HepG2 (cell line): ENCODE data around the gene EI24. TPM values are rescaled to one million over a fixed set of nuclear protein-coding genes. Genes with fewer than 3 reads are reported as not detected.

Experiments
- ATAC-seq: fragments of 200-7000 bp; cut with Tn5 transposase; 3 replicates; pipeline ENCODE4 v1.9.1; 2020; ENCODE audit warnings: mild to moderate bottlenecking, moderate library complexity
- BruUV-seq: library from RNA; stranded (reverse); fragments of 400-500 nt; replicated peaks from 2 replicates; lab custom pipeline; 2021; lab: Mats Ljungman, UMichigan
- CTCF ChIA-PET: fragments of 300-600 bp; formaldehyde crosslinking; extraction: SDS; loops from one replicate; lab custom pipeline; 2021; ENCODE audit warnings: low total read pairs, inconsistent platforms, low intra/inter-chr PET ratio; lab: Yijun Ruan, JAX
- POLR2A ChIA-PET: fragments of 350-600 bp; sonication (Branson Sonifier 250); formaldehyde crosslinking; loops from one replicate; lab custom pipeline; 2020; ENCODE audit warnings: antibody characterized with exemption, inconsistent platforms; lab: Yijun Ruan, JAX
- DNase-seq: peaks from one replicate; pipeline ENCODE4 v3.0.0-alpha.2; 2015; ENCODE audit warnings: low spot score
- FAIRE-seq: peaks from 3 replicates; lab custom pipeline; 2011; peaks lifted over from hg19 to GRCh38; lab: Jason Lieb, UNC
- H2AFZ ChIP-seq: one replicate; pipeline ENCODE4 v1.6.1; 2011; ENCODE audit warnings: low read length, inconsistent platforms
- H3K27ac ChIP-seq: fragments of 300-600 bp; 3 replicates; pipeline ENCODE4 v1.8.0; 2011; ENCODE audit warnings: mixed run types, mild to moderate bottlenecking, mixed read lengths, low read length, inconsistent platforms; ENCODE audit not compliant: insufficient read depth; ENCODE audit errors: extremely low read length
- H3K27me3 ChIP-seq, 2 experiments: fragments of 200-600 bp in 1 of 2; 2 replicates in 1 of 2; 3 replicates in 1 of 2; pipeline versions ENCODE4 v1.6.0 to v1.8.0; 2011; ENCODE audit warnings: low read length in 2 of 2, mild to moderate bottlenecking in 2 of 2, moderate library complexity in 2 of 2, inconsistent platforms in 1 of 2; ENCODE audit not compliant: insufficient read depth in 2 of 2, control insufficient read depth in 1 of 2
- H3K36me3 ChIP-seq, 2 experiments: fragments of 200-600 bp in 1 of 2; replicated peaks in 1 of 2; 2 replicates in 1 of 2; 3 replicates in 1 of 2; pipeline versions ENCODE4 v1.5.1 to v1.8.0; 2011; ENCODE audit warnings: low read length in 2 of 2, inconsistent platforms in 1 of 2; ENCODE audit not compliant: insufficient read depth in 2 of 2, control insufficient read depth in 1 of 2
- H3K4me1 ChIP-seq: 2 replicates; pipeline ENCODE4 v1.5.1; 2012; ENCODE audit warnings: low read length, inconsistent platforms; ENCODE audit not compliant: insufficient read depth
- H3K4me2 ChIP-seq: 2 replicates; pipeline ENCODE4 v1.6.0; 2011; ENCODE audit warnings: low read depth, low read length, inconsistent platforms
- H3K4me3 ChIP-seq, 3 experiments: fragments of 200-600 bp in 1 of 3; sonication (generic), shearing (Covaris generic) in 1 of 3; replicated peaks in 1 of 3; 2 replicates each; pipeline ENCODE4 v1.5.1; 2011 to 2016; ENCODE audit warnings: low read length in 3 of 3, inconsistent platforms in 2 of 3, low read depth in 2 of 3, mild to moderate bottlenecking in 2 of 3, control low read depth in 1 of 3, mixed read lengths in 1 of 3; ENCODE audit not compliant: insufficient read depth in 1 of 3
- H3K79me2 ChIP-seq: one replicate; pipeline ENCODE4 v1.6.1; 2011; ENCODE audit warnings: low read length, inconsistent platforms; ENCODE audit not compliant: insufficient read depth
- H3K9ac ChIP-seq: 2 replicates; pipeline ENCODE4 v1.6.0; 2011; ENCODE audit warnings: mild to moderate bottlenecking, low read depth, low read length, inconsistent platforms; ENCODE audit not compliant: insufficient read depth
- H3K9me3 ChIP-seq: 2 replicates; pipeline ENCODE4 v1.5.1; 2012; ENCODE audit warnings: mild to moderate bottlenecking, low read length
- H4K20me1 ChIP-seq: 2 replicates; pipeline ENCODE4 v1.6.0; 2011; ENCODE audit warnings: inconsistent platforms, mild to moderate bottlenecking, low read length, moderate library complexity; ENCODE audit not compliant: insufficient read depth
- BRD4 ChIP-seq: sonication (generic); formaldehyde crosslinking; IDR thresholded peaks from 2 replicates; pipeline ENCODE4 v1.4.0; 2020; ENCODE audit warnings: missing genetic modification reagents
- CENPT ChIP-seq: sonication (generic); formaldehyde crosslinking; IDR thresholded peaks from 2 replicates; pipeline ENCODE4 v1.8.0; 2022; ENCODE audit warnings: low read depth, mild to moderate bottlenecking, moderate library complexity, missing genetic modification reagents
- FOXK2 ChIP-seq: fragments of 450-650 bp; IDR thresholded peaks from 2 replicates; pipeline ENCODE4 v1.6.1; 2016
- HMG20B ChIP-seq: conservative IDR thresholded peaks from 2 replicates; pipeline ENCODE4 v1.6.1; 2016; ENCODE audit warnings: missing genetic modification reagents, missing compliant biosample characterization
- HMGA1 ChIP-seq: sonication (generic); formaldehyde crosslinking; conservative IDR thresholded peaks from 2 replicates; pipeline ENCODE4 v1.4.0; 2020; ENCODE audit warnings: missing genetic modification reagents
- KMT2B ChIP-seq: IDR thresholded peaks from 2 replicates; pipeline ENCODE4 v1.6.1; 2016; ENCODE audit warnings: missing genetic modification reagents, missing compliant biosample characterization
- MIXL1 ChIP-seq: IDR thresholded peaks from 2 replicates; pipeline ENCODE4 v1.6.1; 2016
- MXI1 ChIP-seq: IDR thresholded peaks from 3 replicates; pipeline ENCODE4 v1.6.1; 2012; ENCODE audit warnings: low read depth, low read length, inconsistent platforms, borderline replicate concordance
- NFKB2 ChIP-seq: sonication (generic); formaldehyde crosslinking; IDR thresholded peaks from 2 replicates; pipeline ENCODE4 v1.4.0; 2020; ENCODE audit warnings: missing genetic modification reagents, borderline replicate concordance
- NFKBIZ ChIP-seq: IDR thresholded peaks from 2 replicates; pipeline ENCODE4 v1.6.1; 2018; ENCODE audit warnings: missing genetic modification reagents, missing compliant biosample characterization
- PAWR ChIP-seq: sonication (generic); formaldehyde crosslinking; IDR thresholded peaks from 2 replicates; pipeline ENCODE4 v1.4.0; 2020; ENCODE audit warnings: missing genetic modification reagents, mild to moderate bottlenecking, borderline replicate concordance
- RELA ChIP-seq: sonication (generic); formaldehyde crosslinking; IDR thresholded peaks from 2 replicates; pipeline ENCODE4 v1.4.0; 2020; ENCODE audit warnings: missing genetic modification reagents
- SETDB1 ChIP-seq: sonication (generic); formaldehyde crosslinking; IDR thresholded peaks from 2 replicates; pipeline ENCODE4 v1.5.1; 2020; ENCODE audit warnings: missing genetic modification reagents, mild to moderate bottlenecking, borderline replicate concordance
- SIN3B ChIP-seq: fragments of 150-350 bp; IDR thresholded peaks from 2 replicates; pipeline ENCODE4 v1.6.1; 2014; ENCODE audit warnings: low read length
- SMAD1 ChIP-seq: sonication (generic); formaldehyde crosslinking; IDR thresholded peaks from 2 replicates; pipeline ENCODE4 v1.4.0; 2020; ENCODE audit warnings: missing genetic modification reagents, low read depth, mild to moderate bottlenecking, borderline replicate concordance
- TGIF2 ChIP-seq: IDR thresholded peaks from 2 replicates; pipeline ENCODE4 v1.6.1; 2016; ENCODE audit warnings: control low read depth, missing compliant biosample characterization
- ZBTB38 ChIP-seq: sonication (generic); formaldehyde crosslinking; IDR thresholded peaks from 2 replicates; pipeline ENCODE4 v1.5.1; 2020; ENCODE audit warnings: mild to moderate bottlenecking, missing genetic modification reagents
- ZFYVE20 ChIP-seq: sonication (generic); formaldehyde crosslinking; IDR thresholded peaks from 2 replicates; pipeline ENCODE4 v1.8.0; 2023; ENCODE audit warnings: low read depth, mild to moderate bottlenecking, moderate library complexity, missing genetic modification reagents, borderline replicate concordance
- ZKSCAN5 ChIP-seq: sonication (generic); formaldehyde crosslinking; IDR thresholded peaks from 2 replicates; pipeline ENCODE4 v1.5.1; 2020; ENCODE audit warnings: mild to moderate bottlenecking, missing genetic modification reagents
- ZKSCAN8 ChIP-seq: IDR thresholded peaks from 2 replicates; pipeline ENCODE4 v1.6.1; 2016; ENCODE audit warnings: borderline replicate concordance, missing genetic modification reagents, missing compliant biosample characterization
- ZNF205 ChIP-seq: IDR thresholded peaks from 2 replicates; pipeline ENCODE4 v1.6.1; 2018; ENCODE audit warnings: missing biosample characterization, missing genetic modification reagents
- ZNF530 ChIP-seq: sonication (generic); formaldehyde crosslinking; IDR thresholded peaks from 2 replicates; pipeline ENCODE4 v1.5.0; 2020; ENCODE audit warnings: low read depth, mild to moderate bottlenecking, missing genetic modification reagents
- ZNF724P ChIP-seq: sonication (generic); formaldehyde crosslinking; IDR thresholded peaks from 2 replicates; pipeline ENCODE4 v1.8.0; 2022; ENCODE audit warnings: missing genetic modification reagents, borderline replicate concordance
- ZNF816 ChIP-seq: sonication (generic); formaldehyde crosslinking; IDR thresholded peaks from 2 replicates; pipeline ENCODE4 v1.8.0; 2022; ENCODE audit warnings: missing genetic modification reagents, mild to moderate bottlenecking, borderline replicate concordance
- WGBS: methylation state at CpG from one replicate; pipeline ENCODE4 v1.1.6; 2017; ENCODE audit warnings: low lambda C conversion rate; 5-methylcytosine and 5-hydroxymethylcytosine counted together
- in situ Hi-C: cut with HindIII; loops from 2 replicates; pipeline ENCODE4 v1.10.0; 2017; ENCODE audit warnings: low pct_unique_long_range_greater_than_20kb; ENCODE audit not compliant: extremely low pct_ligation_motif_present
- intact Hi-C: fragments of 100-400 bp; cut with micrococcal nuclease; formaldehyde crosslinking; loops from one replicate; pipeline ENCODE4 v1.10.0; 2022; ENCODE audit not compliant: unreplicated experiment
- polyA plus RNA-seq, 8 experiments: library from polyadenylated mRNA; depleted of rRNA in 3 of 8; stranded (reverse) in 7 of 8; unstranded in 1 of 8; fragments of >200 nt; fragmentation: Illumina TruSeq in 4 of 8; extraction: Trizol in 4 of 8; gene quantifications; 2 replicates each; pipeline versions ENCODE4 v1.2.1 to v1.2.3, GENCODE V29; 2011 to 2016; ENCODE audit warnings: low read depth in 4 of 8, missing spikeins in 1 of 8, mixed read lengths in 1 of 8; ENCODE audit not compliant: insufficient read depth in 1 of 8
- total RNA-seq, 5 experiments: library from RNA; depleted of rRNA; stranded (reverse); fragments of >200 nt; fragmentation: Illumina TruSeq; extraction: Trizol; gene quantifications; 2 replicates each; pipeline ENCODE4 v1.2.3, GENCODE V29; 2016; ENCODE audit warnings: low read depth in 1 of 5
- TF ChIP-seq, protein P1 (sequence below): sonication (generic); formaldehyde crosslinking; IDR thresholded peaks from 2 replicates; pipeline ENCODE4 v1.5.0; 2020; ENCODE audit warnings: mild to moderate bottlenecking, missing genetic modification reagents, borderline replicate concordance

The EI24 gene
- total and polyA plus RNA-seq, 2 of the 13 experiments (the other 11 are each of a cell fraction or from before 2014, with no cell fraction given) = 84.7 to 126 TPM

DNA sequence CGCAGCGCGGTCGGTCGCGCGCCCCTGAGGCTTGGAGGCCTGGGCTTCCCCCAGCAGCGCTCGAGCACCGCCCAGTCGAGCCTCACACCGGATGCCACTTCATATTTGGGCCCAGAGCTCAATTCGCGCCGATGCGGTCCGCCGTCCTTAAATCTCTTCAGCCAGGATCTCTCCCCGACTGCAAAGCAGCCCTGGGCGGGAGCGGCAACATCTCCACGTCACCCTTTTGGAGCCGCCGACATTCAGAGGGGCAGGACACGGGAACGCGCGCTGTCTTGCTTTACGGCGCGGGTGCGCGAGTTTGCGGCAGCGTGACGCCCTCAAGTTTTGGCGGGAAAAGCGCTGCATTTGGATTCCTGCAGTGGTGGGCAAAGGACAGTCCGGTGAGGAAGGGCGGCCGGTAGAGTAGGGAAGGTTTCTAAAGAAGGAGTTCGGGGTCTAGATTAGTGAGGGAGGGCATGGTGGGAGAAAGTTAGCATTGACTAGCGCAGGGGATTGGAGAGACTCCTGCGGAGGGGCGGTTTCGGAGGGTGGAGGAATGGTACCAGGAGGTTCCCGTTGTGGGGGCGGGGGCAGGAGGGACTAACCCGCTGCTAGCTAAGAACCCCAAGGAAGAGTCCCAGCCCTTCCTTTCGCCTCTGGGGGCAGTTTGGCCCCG, 56.5 kb downstream of the EI24 start:
- H3K36me3 ChIP-seq = peaks cover 4 to 18% of the 10 kb centered on the region in 2 experiments; a peak in 4 of 5 replicates
- no peaks in the 10 kb centered on the region for H3K9me3 ChIP-seq
- FAIRE-seq (peak; percentile 34), DNase-seq (peak; percentile 82), ATAC-seq (peak; percentile 94)
- ChIA-PET CTCF (no interaction called here), POLR2A (interaction anchor here (1.5 to 3.1 kb wide), 2 partner anchors 12 to 33 kb away, joined by 4 to 24 read pairs; partner anchors contain the start of gene STT3A)
- intact Hi-C loops (loop anchor here (1.0 to 2.0 kb wide), 3 partner anchors 33 to 246 kb away; partner anchors contain the start of genes EI24 and STT3A), in situ Hi-C loops (loop anchor here (5.0 to 25.0 kb wide), 2 partner anchors 247 to 587 kb away; partner anchors contain the start of genes FAM118B and RPUSD4)
- H3K27ac ChIP-seq = peak overlapping the region; percentile 87
- peak overlapping the region; percentile 79 to 90 (median 79) for H3K4me3 ChIP-seq
- under 1% methylated on average over 41 of the region's 51 CpGs for WGBS
- peaks cover 27% of the 10 kb centered on the region for H3K79me2 ChIP-seq
- H3K4me2 ChIP-seq = peak overlapping the region; percentile 93
- peak overlapping the region; percentile 94 for H2AFZ ChIP-seq
- no peaks in the 10 kb centered on the region; a peak in 1 of 5 replicates for H3K27me3 ChIP-seq
- no peaks in the 10 kb centered on the region for H4K20me1 ChIP-seq
- peak overlapping the region; percentile 85 for H3K9ac ChIP-seq
- peaks cover 29% of the 10 kb centered on the region for H3K4me1 ChIP-seq
- BruUV-seq = no TSS peak
- no peak for TF ChIP-seq HMG20B
- TF ChIP-seq ZNF816 = peak; percentile 90; the same call in 1 of the 2 replicates
- TF ChIP-seq KMT2B = peak; percentile 99
- TF ChIP-seq SETDB1 (CRISPR knock-in tag) = no peak
- TF ChIP-seq ZFYVE20 (CRISPR knock-in tag) = no peak
- TF ChIP-seq SIN3B = peak; percentile 84
- peak; percentile 44; the same call in 1 of the 2 replicates for TF ChIP-seq MIXL1 (CRISPR knock-in tag)
- no peak for TF ChIP-seq ZNF530 (CRISPR knock-in tag)
- peak; percentile 96 for TF ChIP-seq BRD4 (CRISPR knock-in tag)
- no peak for TF ChIP-seq CENPT (CRISPR knock-in tag)
- no peak for TF ChIP-seq PAWR (CRISPR knock-in tag)
- TF ChIP-seq, protein P1, sequence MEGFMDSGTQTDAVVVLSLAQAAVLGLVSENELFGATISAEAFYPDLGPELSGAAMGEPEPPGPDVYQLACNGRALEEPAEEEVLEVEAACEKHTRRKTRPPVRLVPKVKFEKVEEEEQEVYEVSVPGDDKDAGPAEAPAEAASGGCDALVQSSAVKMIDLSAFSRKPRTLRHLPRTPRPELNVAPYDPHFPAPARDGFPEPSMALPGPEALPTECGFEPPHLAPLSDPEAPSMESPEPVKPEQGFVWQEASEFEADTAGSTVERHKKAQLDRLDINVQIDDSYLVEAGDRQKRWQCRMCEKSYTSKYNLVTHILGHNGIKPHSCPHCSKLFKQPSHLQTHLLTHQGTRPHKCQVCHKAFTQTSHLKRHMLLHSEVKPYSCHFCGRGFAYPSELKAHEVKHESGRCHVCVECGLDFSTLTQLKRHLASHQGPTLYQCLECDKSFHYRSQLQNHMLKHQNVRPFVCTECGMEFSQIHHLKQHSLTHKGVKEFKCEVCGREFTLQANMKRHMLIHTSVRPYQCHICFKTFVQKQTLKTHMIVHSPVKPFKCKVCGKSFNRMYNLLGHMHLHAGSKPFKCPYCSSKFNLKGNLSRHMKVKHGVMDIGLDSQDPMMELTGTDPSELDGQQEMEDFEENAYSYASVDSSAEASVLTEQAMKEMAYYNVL (CRISPR knock-in tag) = peak; percentile 79; the same call in 1 of the 2 replicates
- TF ChIP-seq HMGA1 (CRISPR knock-in tag) = no peak
- TF ChIP-seq FOXK2 = no peak
- TF ChIP-seq TGIF2 (CRISPR knock-in tag) = peak; percentile 52
- TF ChIP-seq ZKSCAN5 (CRISPR knock-in tag) = no peak
- TF ChIP-seq NFKBIZ = no peak
- TF ChIP-seq ZKSCAN8 (CRISPR knock-in tag) = no peak; the same call in 1 of the 2 replicates
- peak; percentile 94 for TF ChIP-seq NFKB2 (CRISPR knock-in tag)
- TF ChIP-seq RELA (CRISPR knock-in tag) = no peak
- TF ChIP-seq SMAD1 (CRISPR knock-in tag) = 0 out of 2 replicates have a peak, but pooled peaks have one; percentile 71
- TF ChIP-seq MXI1 = peak; percentile 37; the same call in 1 of the 3 replicates
- TF ChIP-seq ZNF205 (CRISPR knock-in tag) = peak; percentile 93
- peak; percentile 87; the same call in 1 of the 2 replicates for TF ChIP-seq ZNF724P (CRISPR knock-in tag)
- TF ChIP-seq ZBTB38 (CRISPR knock-in tag) = no peak; the same call in 1 of the 2 replicates
